NT2/D1 (cell line): ENCODE data around the gene PDGFRB.

Source experiments
- DNase-seq: peaks from one replicate; pipeline ENCODE4 v3.0.0-alpha.2; 2011; ENCODE audit warnings: low read depth, low spot score
- H3K27me3 ChIP-seq: 2 replicates; pipeline ENCODE4 v1.6.0; 2011; ENCODE audit warnings: mild to moderate bottlenecking; ENCODE audit not compliant: insufficient read length, insufficient read depth
- H3K36me3 ChIP-seq: 2 replicates; pipeline ENCODE4 v1.6.1; 2011; ENCODE audit warnings: mild to moderate bottlenecking, low read length, mixed read lengths; ENCODE audit not compliant: insufficient read depth, insufficient read length
- H3K4me1 ChIP-seq: 2 replicates; pipeline ENCODE4 v1.5.1; 2011; ENCODE audit not compliant: insufficient read depth, insufficient read length
- H3K4me3 ChIP-seq: 2 replicates; pipeline ENCODE4 v1.5.1; 2011; ENCODE audit warnings: low read depth; ENCODE audit not compliant: insufficient read length
- H3K9ac ChIP-seq: 2 replicates; pipeline ENCODE4 v1.6.0; 2011; ENCODE audit warnings: low read depth; ENCODE audit not compliant: insufficient read length
- H3K9me3 ChIP-seq: 2 replicates; pipeline ENCODE4 v1.5.1; 2011; ENCODE audit warnings: mild to moderate bottlenecking, low read length; ENCODE audit not compliant: insufficient read depth
- SUZ12 ChIP-seq: IDR thresholded peaks from 2 replicates; pipeline ENCODE4 v1.6.1; 2011; ENCODE audit not compliant: insufficient read length, insufficient read depth; ENCODE audit errors: extremely low read depth
- YY1 ChIP-seq: IDR thresholded peaks from 2 replicates; pipeline ENCODE4 v1.6.1; 2011; ENCODE audit not compliant: insufficient read length, insufficient read depth
- ZNF274 ChIP-seq: IDR thresholded peaks from 2 replicates; pipeline ENCODE4 v1.6.1; 2011; ENCODE audit warnings: mild to moderate bottlenecking, low read depth, low read length

PDGFRB gene

GRCh38 chr5:150181027-150181426, 25.4 kb upstream of the PDGFRB start:
- TF ChIP-seq YY1 = no peak
- no peak for TF ChIP-seq SUZ12
- TF ChIP-seq ZNF274 = no peak
- H3K4me3 ChIP-seq = no peak overlapping the region
- H3K36me3 ChIP-seq = no peaks in the 10 kb centered on the region
- no peak overlapping the region for H3K9ac ChIP-seq
- DNase-seq = no peak
- H3K27me3 ChIP-seq = peaks cover 41% of the 10 kb centered on the region
- no peaks in the 10 kb centered on the region for H3K9me3 ChIP-seq
- peaks cover 7% of the 10 kb centered on the region for H3K4me1 ChIP-seq

- no peak for DNase-seq
- Histone ChIP-seq H3K27me3 (peaks cover 43% of the 10 kb centered on the region), H3K9ac (no peak overlapping the region), H3K4me1 (peaks cover 4% of the 10 kb centered on the region), H3K4me3 (no peak overlapping the region), H3K36me3 (no peaks in the 10 kb centered on the region), H3K9me3 (no peaks in the 10 kb centered on the region)
- TF ChIP-seq YY1 (no peak), ZNF274 (no peak), SUZ12 (no peak)
These were observed 24.8 kb upstream of the PDGFRB start for GRCh38 chr5:150180241-150181026.

- Histone ChIP-seq H3K27me3 (peaks cover 40% of the 10 kb centered on the region), H3K36me3 (no peaks in the 10 kb centered on the region), H3K4me3 (no peak overlapping the region), H3K9ac (no peak overlapping the region), H3K4me1 (peaks cover 4% of the 10 kb centered on the region), H3K9me3 (no peaks in the 10 kb centered on the region)
- no peak for TF ChIP-seq SUZ12
- TF ChIP-seq YY1 = no peak
- no peak for TF ChIP-seq ZNF274
- no peak for DNase-seq
These were observed 23.5 kb upstream of the PDGFRB start for GRCh38 chr5:150179019-150179620.

- H3K27me3 ChIP-seq = peaks cover 40% of the 10 kb centered on the region
- H3K9ac ChIP-seq = no peak overlapping the region
- no peak overlapping the region for H3K4me3 ChIP-seq
- DNase-seq = no peak
- peaks cover 4% of the 10 kb centered on the region for H3K4me1 ChIP-seq
- no peaks in the 10 kb centered on the region for H3K9me3 ChIP-seq
- TF ChIP-seq ZNF274 (no peak), SUZ12 (no peak), YY1 (no peak)
- H3K36me3 ChIP-seq = no peaks in the 10 kb centered on the region
These were observed 22.6 kb upstream of the PDGFRB start for GRCh38 chr5:150178262-150178661.

GRCh38 chr5:150177721-150178120, 22.1 kb upstream of the PDGFRB start:
- Histone ChIP-seq H3K4me1 (peaks cover 4% of the 10 kb centered on the region), H3K9ac (no peak overlapping the region), H3K9me3 (no peaks in the 10 kb centered on the region), H3K4me3 (no peak overlapping the region), H3K27me3 (peaks cover 40% of the 10 kb centered on the region), H3K36me3 (no peaks in the 10 kb centered on the region)
- DNase-seq = no peak
- TF ChIP-seq ZNF274 (no peak), SUZ12 (no peak), YY1 (no peak)

- Histone ChIP-seq H3K9me3 (no peaks in the 10 kb centered on the region), H3K4me3 (no peak overlapping the region), H3K36me3 (no peaks in the 10 kb centered on the region), H3K27me3 (peaks cover 42% of the 10 kb centered on the region), H3K4me1 (peaks cover 4% of the 10 kb centered on the region), H3K9ac (no peak overlapping the region)
- DNase-seq = no peak
- TF ChIP-seq ZNF274 = no peak
- no peak for TF ChIP-seq YY1
- no peak for TF ChIP-seq SUZ12
These were observed 21.3 kb upstream of the PDGFRB start for GRCh38 chr5:150176745-150177477.

- no peak for DNase-seq
- peaks cover 2% of the 10 kb centered on the region for H3K4me1 ChIP-seq
- H3K27me3 ChIP-seq = peaks cover 52% of the 10 kb centered on the region
- H3K9ac ChIP-seq = no peak overlapping the region
- H3K4me3 ChIP-seq = no peak overlapping the region
- TF ChIP-seq ZNF274 = no peak
- no peaks in the 10 kb centered on the region for H3K36me3 ChIP-seq
- no peaks in the 10 kb centered on the region for H3K9me3 ChIP-seq
These were observed 19.9 kb upstream of the PDGFRB start for GRCh38 chr5:150175536-150175935.
